SU-DHL-6 (cell line): ENCODE results near the gene MMP17.

Experiments
- EZH2phosphoT487 ChIP-seq: fragments of 200-600 bp; sonication (generic), shearing (Covaris generic); conservative IDR thresholded peaks from 2 replicates; pipeline ENCODE4 v1.6.1; 2018; ENCODE audit warnings: mild to moderate bottlenecking, antibody characterized with exemption, low read length, moderate library complexity, mixed read lengths
- TF ChIP-seq, protein P1 (sequence below): fragments of 200-600 bp; sonication (generic); IDR thresholded peaks from one replicate; pipeline ENCODE4 v1.5.1; 2017; ENCODE audit warnings: antibody characterized with exemption, mild to moderate bottlenecking, low read length, moderate library complexity; ENCODE audit not compliant: insufficient read depth, poor library complexity, severe bottlenecking

DNA sequence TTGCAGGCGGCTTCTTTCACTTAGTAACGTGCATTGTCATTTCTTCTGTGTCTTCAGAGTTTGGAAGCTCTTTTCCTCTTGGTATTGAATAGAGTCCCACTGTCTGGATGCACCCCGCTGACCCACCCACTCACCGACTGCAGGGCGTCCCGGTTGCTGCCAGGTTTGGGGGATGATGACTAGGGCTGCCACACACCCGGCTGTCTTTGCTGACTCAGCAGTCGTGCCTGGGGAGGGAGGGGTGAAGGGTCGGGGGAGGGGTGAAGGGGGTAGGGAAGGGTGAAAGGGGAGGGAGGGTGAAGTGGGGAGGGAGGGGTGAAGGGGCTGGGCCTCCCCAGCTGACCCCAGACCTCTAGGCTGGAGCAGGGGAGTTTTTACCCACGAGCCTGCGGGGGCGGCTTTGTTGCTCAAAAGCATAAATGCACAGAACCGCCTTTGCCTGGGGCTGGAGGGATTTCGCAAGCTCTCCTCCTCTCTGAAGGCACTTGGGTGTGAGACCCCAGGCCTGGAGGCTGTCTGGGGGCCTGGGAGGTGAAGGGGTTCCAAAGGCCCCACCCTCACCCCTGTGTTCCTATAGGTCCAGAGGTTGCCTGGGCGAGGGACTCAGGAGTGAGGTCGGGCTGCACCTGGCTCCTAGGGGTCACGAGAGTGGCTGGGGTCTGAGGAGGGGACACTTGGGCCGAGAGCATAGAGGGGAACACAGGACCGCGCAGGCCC, 35.0 kb downstream of the MMP17 start:
- TF ChIP-seq, protein P1, sequence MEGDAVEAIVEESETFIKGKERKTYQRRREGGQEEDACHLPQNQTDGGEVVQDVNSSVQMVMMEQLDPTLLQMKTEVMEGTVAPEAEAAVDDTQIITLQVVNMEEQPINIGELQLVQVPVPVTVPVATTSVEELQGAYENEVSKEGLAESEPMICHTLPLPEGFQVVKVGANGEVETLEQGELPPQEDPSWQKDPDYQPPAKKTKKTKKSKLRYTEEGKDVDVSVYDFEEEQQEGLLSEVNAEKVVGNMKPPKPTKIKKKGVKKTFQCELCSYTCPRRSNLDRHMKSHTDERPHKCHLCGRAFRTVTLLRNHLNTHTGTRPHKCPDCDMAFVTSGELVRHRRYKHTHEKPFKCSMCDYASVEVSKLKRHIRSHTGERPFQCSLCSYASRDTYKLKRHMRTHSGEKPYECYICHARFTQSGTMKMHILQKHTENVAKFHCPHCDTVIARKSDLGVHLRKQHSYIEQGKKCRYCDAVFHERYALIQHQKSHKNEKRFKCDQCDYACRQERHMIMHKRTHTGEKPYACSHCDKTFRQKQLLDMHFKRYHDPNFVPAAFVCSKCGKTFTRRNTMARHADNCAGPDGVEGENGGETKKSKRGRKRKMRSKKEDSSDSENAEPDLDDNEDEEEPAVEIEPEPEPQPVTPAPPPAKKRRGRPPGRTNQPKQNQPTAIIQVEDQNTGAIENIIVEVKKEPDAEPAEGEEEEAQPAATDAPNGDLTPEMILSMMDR = no peak
- no peak for TF ChIP-seq EZH2phosphoT487
